ENCODE measurements around the gene RAB37. TPM values are rescaled to one million over a fixed set of nuclear protein-coding genes. Genes with fewer than 3 reads are reported as not detected.

RAB37 gene
- total RNA-seq, 1 experiment from 2014 or later: 8.9 TPM

DNA sequence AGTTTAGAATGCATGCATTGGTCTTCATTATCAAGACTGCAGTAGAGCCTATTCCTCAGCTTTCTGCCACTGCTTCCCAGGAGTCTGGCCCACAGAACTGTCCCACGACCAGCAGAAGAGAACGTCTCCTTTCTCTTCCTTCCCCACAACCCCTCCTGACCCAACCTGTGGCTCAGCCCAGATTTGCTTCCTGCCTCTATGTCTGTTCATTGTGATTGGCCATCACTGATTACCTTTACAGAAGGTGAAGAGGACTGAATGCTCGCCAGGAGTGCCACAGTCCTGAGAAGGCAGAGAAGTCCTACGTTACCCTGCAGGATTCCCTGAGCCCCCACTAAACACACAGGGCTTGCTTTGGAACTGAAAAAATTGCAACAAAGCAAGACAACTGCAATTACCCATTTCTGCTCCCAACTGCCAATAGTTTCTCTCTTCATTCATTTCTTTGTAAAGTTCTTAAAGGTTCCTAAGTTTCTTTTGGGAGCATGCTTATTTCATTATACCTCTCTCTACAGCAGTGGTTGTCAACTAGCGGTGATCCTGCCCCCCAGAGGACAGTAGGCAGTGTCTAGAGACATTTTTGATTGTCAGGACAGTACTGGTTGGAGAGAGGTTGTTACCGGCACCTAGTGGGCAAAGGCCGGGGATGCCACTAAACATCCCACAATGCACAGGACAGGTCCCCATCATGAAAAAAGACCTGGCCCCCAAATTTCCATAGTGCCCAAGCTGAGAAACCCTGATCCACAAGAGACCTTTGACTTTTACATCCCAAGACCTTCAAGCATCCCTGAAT lies 43.6 kb downstream of the RAB37 start:
- Mint-ChIP-seq H3K27me3 (ENCODE audit: low read depth) (no peaks in the 10 kb centered on the region), H3K4me3 (no peak overlapping the region), H3K27ac (peak overlapping the region; percentile 28; the same call in 1 of the 2 replicates), H3K4me1 (peaks cover 33% of the 10 kb centered on the region), H3K9me3 (no peaks in the 10 kb centered on the region), H3K36me3 (peaks cover 8% of the 10 kb centered on the region; the same call in 1 of the 2 replicates)
- ATAC-seq (peak; percentile 31), DNase-seq (ENCODE audit: low spot score) (peak; percentile 58)
- ChIA-PET POLR2A (no interaction called here), CTCF (interaction anchor here (1.2 to 2.9 kb wide), 6 partner anchors 9 to 123 kb away, joined by 3 to 17 read pairs (median 4); no protein-coding TSS in a partner anchor)
- TF ChIP-seq ZNF425 (CRISPR knock-in tag; conservative IDR thresholded peaks at IDR 0.05) (no peak), ZBTB21 (CRISPR knock-in tag; IDR thresholded peaks at IDR 0.05; ENCODE audit: borderline replicate concordance) (no peak), ERG (CRISPR knock-in tag; IDR thresholded peaks at IDR 0.05) (no peak), TCF7 (CRISPR knock-in tag; IDR thresholded peaks at IDR 0.05; ENCODE audit: low read depth) (no peak), NR2C2 (CRISPR knock-in tag; IDR thresholded peaks at IDR 0.05) (no peak), GABPB1 (CRISPR knock-in tag; IDR thresholded peaks at IDR 0.05) (no peak; the same call in 1 of the 2 replicates), MAX (CRISPR knock-in tag; IDR thresholded peaks at IDR 0.05) (no peak), EMX1 (CRISPR knock-in tag; IDR thresholded peaks at IDR 0.05) (no peak), E2F1 (CRISPR knock-in tag; IDR thresholded peaks at IDR 0.05) (no peak)
- TF ChIP-seq, protein P1, sequence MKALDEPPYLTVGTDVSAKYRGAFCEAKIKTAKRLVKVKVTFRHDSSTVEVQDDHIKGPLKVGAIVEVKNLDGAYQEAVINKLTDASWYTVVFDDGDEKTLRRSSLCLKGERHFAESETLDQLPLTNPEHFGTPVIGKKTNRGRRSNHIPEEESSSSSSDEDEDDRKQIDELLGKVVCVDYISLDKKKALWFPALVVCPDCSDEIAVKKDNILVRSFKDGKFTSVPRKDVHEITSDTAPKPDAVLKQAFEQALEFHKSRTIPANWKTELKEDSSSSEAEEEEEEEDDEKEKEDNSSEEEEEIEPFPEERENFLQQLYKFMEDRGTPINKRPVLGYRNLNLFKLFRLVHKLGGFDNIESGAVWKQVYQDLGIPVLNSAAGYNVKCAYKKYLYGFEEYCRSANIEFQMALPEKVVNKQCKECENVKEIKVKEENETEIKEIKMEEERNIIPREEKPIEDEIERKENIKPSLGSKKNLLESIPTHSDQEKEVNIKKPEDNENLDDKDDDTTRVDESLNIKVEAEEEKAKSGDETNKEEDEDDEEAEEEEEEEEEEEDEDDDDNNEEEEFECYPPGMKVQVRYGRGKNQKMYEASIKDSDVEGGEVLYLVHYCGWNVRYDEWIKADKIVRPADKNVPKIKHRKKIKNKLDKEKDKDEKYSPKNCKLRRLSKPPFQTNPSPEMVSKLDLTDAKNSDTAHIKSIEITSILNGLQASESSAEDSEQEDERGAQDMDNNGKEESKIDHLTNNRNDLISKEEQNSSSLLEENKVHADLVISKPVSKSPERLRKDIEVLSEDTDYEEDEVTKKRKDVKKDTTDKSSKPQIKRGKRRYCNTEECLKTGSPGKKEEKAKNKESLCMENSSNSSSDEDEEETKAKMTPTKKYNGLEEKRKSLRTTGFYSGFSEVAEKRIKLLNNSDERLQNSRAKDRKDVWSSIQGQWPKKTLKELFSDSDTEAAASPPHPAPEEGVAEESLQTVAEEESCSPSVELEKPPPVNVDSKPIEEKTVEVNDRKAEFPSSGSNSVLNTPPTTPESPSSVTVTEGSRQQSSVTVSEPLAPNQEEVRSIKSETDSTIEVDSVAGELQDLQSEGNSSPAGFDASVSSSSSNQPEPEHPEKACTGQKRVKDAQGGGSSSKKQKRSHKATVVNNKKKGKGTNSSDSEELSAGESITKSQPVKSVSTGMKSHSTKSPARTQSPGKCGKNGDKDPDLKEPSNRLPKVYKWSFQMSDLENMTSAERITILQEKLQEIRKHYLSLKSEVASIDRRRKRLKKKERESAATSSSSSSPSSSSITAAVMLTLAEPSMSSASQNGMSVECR (CRISPR knock-in tag; IDR thresholded peaks at IDR 0.05; ENCODE audit: borderline replicate concordance): no peak
- TF ChIP-seq, protein P2, sequence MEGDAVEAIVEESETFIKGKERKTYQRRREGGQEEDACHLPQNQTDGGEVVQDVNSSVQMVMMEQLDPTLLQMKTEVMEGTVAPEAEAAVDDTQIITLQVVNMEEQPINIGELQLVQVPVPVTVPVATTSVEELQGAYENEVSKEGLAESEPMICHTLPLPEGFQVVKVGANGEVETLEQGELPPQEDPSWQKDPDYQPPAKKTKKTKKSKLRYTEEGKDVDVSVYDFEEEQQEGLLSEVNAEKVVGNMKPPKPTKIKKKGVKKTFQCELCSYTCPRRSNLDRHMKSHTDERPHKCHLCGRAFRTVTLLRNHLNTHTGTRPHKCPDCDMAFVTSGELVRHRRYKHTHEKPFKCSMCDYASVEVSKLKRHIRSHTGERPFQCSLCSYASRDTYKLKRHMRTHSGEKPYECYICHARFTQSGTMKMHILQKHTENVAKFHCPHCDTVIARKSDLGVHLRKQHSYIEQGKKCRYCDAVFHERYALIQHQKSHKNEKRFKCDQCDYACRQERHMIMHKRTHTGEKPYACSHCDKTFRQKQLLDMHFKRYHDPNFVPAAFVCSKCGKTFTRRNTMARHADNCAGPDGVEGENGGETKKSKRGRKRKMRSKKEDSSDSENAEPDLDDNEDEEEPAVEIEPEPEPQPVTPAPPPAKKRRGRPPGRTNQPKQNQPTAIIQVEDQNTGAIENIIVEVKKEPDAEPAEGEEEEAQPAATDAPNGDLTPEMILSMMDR (IDR thresholded peaks at IDR 0.05): no peak

DNA sequence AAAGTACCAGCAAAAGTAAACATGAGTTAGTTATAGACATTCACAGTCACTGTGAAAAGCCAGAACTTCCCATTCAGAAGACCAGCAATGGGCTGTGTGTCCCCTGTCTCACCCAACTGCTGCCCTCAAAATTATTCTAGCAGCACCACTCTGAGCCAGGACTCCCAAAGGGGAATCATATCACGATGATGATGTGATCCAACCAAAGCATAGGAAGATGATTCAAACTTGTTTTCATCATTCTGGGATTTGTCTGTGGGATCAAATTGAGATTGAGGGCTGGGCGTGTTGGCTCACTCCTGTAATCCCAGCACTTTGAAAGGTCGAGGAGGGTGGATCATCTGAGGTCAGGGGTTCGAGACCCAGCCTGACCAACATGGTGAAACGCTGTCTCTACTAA lies 45.5 kb downstream of the RAB37 start:
- Mint-ChIP-seq H3K4me1 (peaks cover 22% of the 10 kb centered on the region), H3K36me3 (peaks cover 3% of the 10 kb centered on the region; the same call in 1 of the 2 replicates), H3K9me3 (no peaks in the 10 kb centered on the region), H3K27ac (peak overlapping the region; percentile 68), H3K27me3 (ENCODE audit: low read depth) (no peaks in the 10 kb centered on the region), H3K4me3 (no peak overlapping the region)
- ATAC-seq: no peak
- no peak for DNase-seq (ENCODE audit: low spot score)
- ChIA-PET POLR2A (no interaction called here), CTCF (interaction anchor here (1.0 to 2.1 kb wide), 3 partner anchors 11 to 37 kb away, joined by 4 to 14 read pairs (median 11); no protein-coding TSS in a partner anchor)
- TF ChIP-seq ATF3 (CRISPR knock-in tag; conservative IDR thresholded peaks at IDR 0.05): no peak
- TF ChIP-seq EMX1 (CRISPR knock-in tag; IDR thresholded peaks at IDR 0.05): no peak
- TF ChIP-seq OVOL2 (CRISPR knock-in tag; IDR thresholded peaks at IDR 0.05; ENCODE audit: borderline replicate concordance): no peak
- no peak for TF ChIP-seq SMAD4 (CRISPR knock-in tag; IDR thresholded peaks at IDR 0.05)
- no peak for TF ChIP-seq HMGXB4 (CRISPR knock-in tag; IDR thresholded peaks at IDR 0.05)
- TF ChIP-seq NR2C2 (CRISPR knock-in tag; IDR thresholded peaks at IDR 0.05): no peak
- TF ChIP-seq, protein P2 (IDR thresholded peaks at IDR 0.05): no peak

Data from WTC11 (cell line).